Common myeloid progenitor, CD34-positive (primary cell): ENCODE results near the gene KIAA1549.

Experiments
- CTCF ChIA-PET: fragments of 350-600 bp; sonication (Branson Sonifier 250); formaldehyde crosslinking; loops from one replicate; lab custom pipeline; 2021; ENCODE audit warnings: antibody characterized with exemption; lab: Charles Lee
- POLR2A ChIA-PET: fragments of 350-600 bp; sonication (Branson Sonifier 250); formaldehyde crosslinking; loops from one replicate; lab custom pipeline; 2021; ENCODE audit warnings: antibody characterized with exemption; lab: Charles Lee
- DNase-seq, 3 donors: peaks; one replicate each; pipeline versions ENCODE4 v3.0.0 to v3.0.0-alpha.2; 2013
- H3K27ac ChIP-seq, 2 experiments: 1 replicate in 1 of 2; 2 replicates in 1 of 2; pipeline ENCODE4 v1.7.0; 2013; ENCODE audit warnings: inconsistent platforms in 2 of 2, low read length in 2 of 2, mild to moderate bottlenecking in 2 of 2, low read depth in 1 of 2, moderate library complexity in 1 of 2; ENCODE audit not compliant: severe bottlenecking in 2 of 2, insufficient read depth in 1 of 2, poor library complexity in 1 of 2
- H3K27me3 ChIP-seq, 5 experiments: replicated peaks in 2 of 5; 1 replicate in 3 of 5; 2 replicates in 2 of 5; pipeline versions ENCODE4 v1.6.1 to v1.7.0; 2013; ENCODE audit warnings: low read length in 4 of 5, mild to moderate bottlenecking in 2 of 5, moderate library complexity in 2 of 5, inconsistent platforms in 1 of 5; ENCODE audit not compliant: insufficient read depth in 5 of 5, control insufficient read depth in 4 of 5
- H3K36me3 ChIP-seq, 4 experiments: 1 replicate in 2 of 4; 2 replicates in 2 of 4; pipeline versions ENCODE4 v1.6.1 to v1.7.0; 2013; ENCODE audit warnings: low read length in 3 of 4, control low read depth in 1 of 4, mild to moderate bottlenecking in 1 of 4; ENCODE audit not compliant: control insufficient read depth in 4 of 4, insufficient read depth in 4 of 4
- H3K4me1 ChIP-seq, 4 experiments: 1 replicate in 3 of 4; 2 replicates in 1 of 4; pipeline versions ENCODE4 v1.6.1 to v1.7.1; 2013; ENCODE audit warnings: low read length in 3 of 4, mild to moderate bottlenecking in 3 of 4, control low read depth in 1 of 4, inconsistent platforms in 1 of 4, moderate library complexity in 1 of 4; ENCODE audit not compliant: control insufficient read depth in 4 of 4, insufficient read depth in 4 of 4; ENCODE audit errors: control extremely low read depth in 1 of 4
- H3K4me3 ChIP-seq, 7 experiments: 1 replicate in 4 of 7; 2 replicates in 3 of 7; pipeline versions ENCODE4 v1.5.1 to v1.7.0; 2013; ENCODE audit warnings: mild to moderate bottlenecking in 7 of 7, low read length in 6 of 7, moderate library complexity in 6 of 7, inconsistent platforms in 2 of 7, low read depth in 2 of 7, control low read depth in 1 of 7; ENCODE audit not compliant: insufficient read depth in 4 of 7, control insufficient read depth in 1 of 7; ENCODE audit errors: extremely low read depth in 1 of 7
- H3K9me3 ChIP-seq, 5 experiments: 1 replicate in 4 of 5; 2 replicates in 1 of 5; pipeline versions ENCODE4 v1.6.1 to v1.7.1; 2013; ENCODE audit warnings: low read length in 4 of 5, mild to moderate bottlenecking in 2 of 5, inconsistent platforms in 1 of 5, low read depth in 1 of 5, moderate library complexity in 1 of 5; ENCODE audit not compliant: control insufficient read depth in 4 of 5, insufficient read depth in 2 of 5; ENCODE audit errors: control extremely low read depth in 1 of 5
- WGBS: methylation state at CpG from one replicate; pipeline ENCODE4 v1.1.5; 2013; ENCODE audit not compliant: insufficient coverage; 5-methylcytosine and 5-hydroxymethylcytosine counted together

Gene KIAA1549

DNA sequence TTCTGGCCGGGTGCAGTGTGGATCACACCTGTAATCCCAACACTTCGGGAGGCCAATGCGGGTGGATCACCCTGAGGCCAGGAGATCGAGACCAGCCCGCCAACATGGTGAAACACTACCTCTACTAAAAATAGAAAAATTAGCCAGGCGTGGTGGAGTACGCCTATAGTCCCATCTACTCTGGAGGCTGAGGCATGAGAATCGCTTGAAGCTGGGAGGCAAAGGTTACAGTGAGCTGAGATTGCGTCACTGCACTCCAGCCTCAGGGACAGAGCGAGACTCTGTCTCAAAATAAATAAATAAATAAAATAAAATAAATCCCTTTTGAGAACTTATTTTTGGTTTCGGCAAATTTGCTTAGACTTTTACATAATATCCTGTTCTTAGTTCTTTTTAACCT, 151.9 kb downstream of the KIAA1549 start:
- CTCF ChIA-PET, result no interaction called here
- WGBS, result 100% methylated on average over 3 of the region's 11 CpGs
- H3K4me1 ChIP-seq, result no peaks in the 10 kb centered on the region
- no peak for DNase-seq
- no peak overlapping the region for H3K4me3 ChIP-seq
- H3K36me3 ChIP-seq, result no peaks in the 10 kb centered on the region
- H3K27ac ChIP-seq, result no peak overlapping the region
- H3K27me3 ChIP-seq, result no peaks in the 10 kb centered on the region
- POLR2A ChIA-PET, result no interaction called here
- peaks cover 0 to 8% (median 4%) of the 10 kb centered on the region in 5 experiments for H3K9me3 ChIP-seq

DNA sequence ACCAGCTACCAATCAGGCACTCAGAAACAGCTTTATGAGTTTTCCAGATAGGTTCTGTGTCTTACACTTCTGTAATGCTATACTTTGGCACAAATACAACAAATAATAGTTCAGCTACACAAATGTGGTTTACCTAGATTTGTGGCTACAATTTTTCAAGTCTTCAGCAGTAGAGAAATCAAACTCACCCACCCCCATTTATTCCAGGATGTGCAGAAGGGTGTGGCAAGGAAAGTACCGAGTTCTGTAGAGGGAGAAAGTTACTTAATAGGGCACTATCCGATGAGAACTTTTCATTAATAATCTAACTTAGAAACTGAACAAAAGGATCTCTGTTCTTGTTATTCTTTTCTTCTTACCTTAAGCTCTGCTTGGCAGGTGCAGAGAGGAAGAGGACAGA, 152.9 kb downstream of the KIAA1549 start:
- DNase-seq, result no peak
- H3K4me1 ChIP-seq, result no peaks in the 10 kb centered on the region
- CTCF ChIA-PET, result no interaction called here
- no peaks in the 10 kb centered on the region for H3K36me3 ChIP-seq
- POLR2A ChIA-PET, result no interaction called here
- H3K27ac ChIP-seq, result no peak overlapping the region
- peaks cover 0 to 8% (median 4%) of the 10 kb centered on the region in 5 experiments for H3K9me3 ChIP-seq
- no peaks in the 10 kb centered on the region for H3K27me3 ChIP-seq
- no peak overlapping the region for H3K4me3 ChIP-seq
- WGBS, result no CpG with 5 or more reads among the region's 2 CpGs

DNA sequence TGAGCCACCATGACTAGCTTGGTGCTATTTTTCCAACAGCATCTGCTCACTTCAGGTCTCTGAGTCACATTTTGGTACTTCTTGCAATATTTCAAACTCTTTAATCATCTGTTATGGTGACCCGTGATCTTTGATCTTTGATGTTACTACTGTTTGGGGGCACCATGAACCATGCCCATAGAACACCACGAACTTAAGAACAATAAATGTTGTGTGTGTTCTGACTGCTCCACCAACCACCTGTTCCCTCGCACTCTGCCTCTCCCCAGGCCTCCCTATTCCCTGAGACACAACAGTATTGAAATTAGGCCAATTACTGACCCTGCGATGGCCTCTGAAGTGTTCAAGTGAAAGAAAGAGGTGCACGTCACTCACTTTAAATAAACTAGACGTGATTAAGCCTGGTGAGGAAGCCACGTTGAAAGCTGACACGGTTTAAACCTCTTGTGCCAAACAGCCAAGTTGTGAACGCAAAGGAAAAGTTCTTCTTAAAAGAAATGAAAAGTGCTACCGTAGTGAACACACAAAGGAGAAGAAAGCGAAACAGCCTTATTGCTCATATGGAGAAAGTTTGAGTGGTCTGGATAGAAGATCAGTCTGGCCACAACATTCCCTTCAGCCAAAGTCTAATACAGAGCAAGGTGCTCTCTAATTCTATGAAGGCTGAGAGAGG, 156.0 kb downstream of the KIAA1549 start:
- no peaks in the 10 kb centered on the region for H3K4me1 ChIP-seq
- no peaks in the 10 kb centered on the region for H3K36me3 ChIP-seq
- no peak for DNase-seq
- H3K27me3 ChIP-seq, result no peaks in the 10 kb centered on the region
- CTCF ChIA-PET, result no interaction called here
- no peak overlapping the region for H3K4me3 ChIP-seq
- POLR2A ChIA-PET, result no interaction called here
- H3K27ac ChIP-seq, result no peak overlapping the region
- 100% methylated on average over 8 of the region's 11 CpGs for WGBS
- peaks cover 0 to 9% (median 4%) of the 10 kb centered on the region in 5 experiments for H3K9me3 ChIP-seq

DNA sequence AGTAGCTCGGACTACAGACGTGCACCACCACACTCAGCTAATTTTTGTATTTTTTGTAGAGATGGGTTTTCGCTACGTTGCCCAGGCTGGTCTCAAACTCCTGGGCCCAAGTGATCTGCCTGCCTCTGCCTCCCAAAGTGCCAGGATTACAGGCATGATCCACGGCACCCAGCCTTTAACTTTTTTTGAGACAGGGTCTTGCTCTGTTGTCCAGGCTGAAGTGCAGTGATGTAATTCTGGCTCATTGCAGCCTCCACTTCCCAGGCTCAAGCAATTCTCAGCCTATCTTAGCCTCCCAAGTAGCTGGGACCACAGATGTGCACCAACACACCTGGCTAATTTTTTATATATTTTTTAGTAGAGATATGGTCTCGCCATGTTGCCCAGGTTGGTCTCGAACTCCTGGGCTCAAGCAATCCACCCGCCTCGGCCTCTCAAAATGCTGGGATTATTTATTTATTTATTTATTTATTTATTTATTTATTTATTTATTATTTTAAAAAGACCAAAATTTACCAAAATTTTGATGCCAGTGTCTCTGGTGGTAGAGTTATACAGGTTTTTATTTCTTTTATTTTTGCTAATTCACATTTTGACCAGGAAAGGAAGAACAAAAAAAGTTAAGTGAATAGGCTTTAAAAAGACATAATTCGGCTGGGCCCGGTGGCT, 158.2 kb downstream of the KIAA1549 start:
- H3K27ac ChIP-seq, result no peak overlapping the region
- H3K9me3 ChIP-seq, result peaks cover 0 to 9% (median 4%) of the 10 kb centered on the region in 5 experiments
- H3K4me1 ChIP-seq, result no peaks in the 10 kb centered on the region
- CTCF ChIA-PET, result no interaction called here
- no peak for DNase-seq
- 100% methylated on average over 2 of the region's 11 CpGs for WGBS
- POLR2A ChIA-PET, result no interaction called here
- no peaks in the 10 kb centered on the region for H3K27me3 ChIP-seq
- no peaks in the 10 kb centered on the region for H3K36me3 ChIP-seq
- H3K4me3 ChIP-seq, result no peak overlapping the region

DNA sequence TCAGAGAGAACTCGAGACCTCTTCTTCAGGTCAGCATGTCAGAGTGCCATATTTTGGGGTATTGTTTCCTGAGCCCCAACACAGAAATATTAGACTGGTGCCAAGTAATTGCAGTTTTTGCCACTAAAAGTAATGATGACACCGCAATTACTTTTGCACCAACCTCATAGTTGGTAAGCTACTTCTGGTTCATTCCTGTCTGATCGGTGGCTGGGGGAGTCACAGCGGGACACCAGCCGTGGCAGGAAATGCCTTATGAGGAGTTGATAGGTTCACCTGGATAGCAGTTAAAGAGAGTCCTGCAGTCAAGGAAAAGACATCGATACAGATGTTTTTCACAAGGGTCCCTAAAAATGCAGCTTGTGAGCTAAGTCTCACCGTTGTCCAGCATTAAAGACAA, 159.3 kb downstream of the KIAA1549 start:
- no peaks in the 10 kb centered on the region for H3K4me1 ChIP-seq
- CTCF ChIA-PET, result no interaction called here
- peaks cover 0 to 9% (median 4%) of the 10 kb centered on the region in 5 experiments for H3K9me3 ChIP-seq
- no peaks in the 10 kb centered on the region for H3K36me3 ChIP-seq
- no peak overlapping the region for H3K27ac ChIP-seq
- no peak for DNase-seq
- 97% methylated on average over 7 of the region's 7 CpGs for WGBS
- H3K4me3 ChIP-seq, result no peak overlapping the region
- POLR2A ChIA-PET, result no interaction called here
- H3K27me3 ChIP-seq, result no peaks in the 10 kb centered on the region

DNA sequence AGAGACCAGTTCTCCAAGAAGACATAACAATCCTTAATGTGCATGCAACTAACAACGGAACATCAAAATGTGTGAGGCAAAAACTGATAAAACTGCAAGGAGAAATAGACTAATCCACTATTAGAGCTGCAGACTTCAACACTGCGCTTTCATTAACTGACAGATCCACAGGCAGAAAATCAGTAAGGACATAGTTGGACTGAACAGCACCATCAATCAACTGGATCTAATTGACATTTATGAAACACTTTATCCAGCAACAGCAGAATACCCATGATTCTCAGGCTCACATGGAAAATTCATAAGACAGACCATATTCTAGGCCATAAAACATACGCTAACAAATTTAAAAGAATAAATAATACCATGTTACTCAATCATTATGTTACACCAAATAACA, 161.6 kb downstream of the KIAA1549 start:
- POLR2A ChIA-PET, result no interaction called here
- CTCF ChIA-PET, result no interaction called here

DNA sequence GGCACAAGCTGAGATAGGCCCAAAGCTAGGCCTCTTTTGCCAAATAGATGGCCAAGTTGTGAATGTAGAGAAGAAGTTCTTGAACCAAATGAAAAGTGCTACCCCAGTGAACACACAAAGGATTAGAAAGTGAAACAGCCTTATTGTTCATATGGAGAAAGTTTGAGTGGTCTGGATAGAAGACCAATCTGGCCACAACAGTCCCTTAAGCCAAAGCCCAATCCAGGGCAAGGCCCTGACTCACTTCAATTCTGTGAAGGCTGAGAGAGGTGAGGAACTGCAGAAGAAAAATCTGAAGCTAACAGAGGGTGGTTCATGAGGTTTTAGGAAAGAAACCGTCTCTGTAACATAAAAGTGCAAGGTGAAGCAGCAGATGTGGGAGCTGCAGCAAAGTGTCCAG, 164.5 kb downstream of the KIAA1549 start:
- ChIA-PET CTCF (no interaction called here), POLR2A (no interaction called here)
- Histone ChIP-seq H3K27me3 (no peaks in the 10 kb centered on the region), H3K36me3 (no peaks in the 10 kb centered on the region), H3K4me1 (peaks cover 0 to 3% (median 0%) of the 10 kb centered on the region in 4 experiments), H3K27ac (no peak overlapping the region), H3K9me3 (peaks cover 0 to under 1% (median 0%) of the 10 kb centered on the region in 5 experiments), H3K4me3 (no peak overlapping the region)
- 100% methylated on average over 1 of the region's 1 CpG for WGBS
- DNase-seq, result no peak

More for the DNA sequence above, 161.6 kb downstream of the KIAA1549 start:
- Histone ChIP-seq H3K27me3 (no peaks in the 10 kb centered on the region), H3K4me3 (no peak overlapping the region), H3K36me3 (no peaks in the 10 kb centered on the region), H3K27ac (no peak overlapping the region), H3K4me1 (no peaks in the 10 kb centered on the region), H3K9me3 (peaks cover 0 to 3% (median 0%) of the 10 kb centered on the region in 5 experiments)
- 83% methylated on average over 2 of the region's 3 CpGs for WGBS
- DNase-seq, result no peak
